ENCODE measurements around the gene ARAP3. TPM values are rescaled to one million over a fixed set of nuclear protein-coding genes. Genes with fewer than 3 reads are reported as not detected.

Gene ARAP3
- total and polyA plus RNA-seq, 2 experiments from 2014 or later: 18.4 to 33.2 TPM

GRCh38 chr5:141623186-141623585 is 58.8 kb downstream of the ARAP3 start (continued):
- TF ChIP-seq ZNF462 (CRISPR knock-in tag; IDR thresholded peaks at IDR 0.05): no peak
- no peak for TF ChIP-seq EZH2 (IDR thresholded peaks at IDR 0.05; ENCODE audit: low read depth, unreplicated experiment)
- TF ChIP-seq EZH2phosphoT487 (IDR thresholded peaks at IDR 0.05; ENCODE audit: unreplicated experiment): no peak
- no peak for TF ChIP-seq NANOG (IDR thresholded peaks at IDR 0.05; ENCODE audit: borderline replicate concordance)
- no peak for TF ChIP-seq STAT1 (IDR thresholded peaks at IDR 0.05; ENCODE audit: unreplicated experiment)
- no peak for TF ChIP-seq ZNF114 (CRISPR knock-in tag; IDR thresholded peaks at IDR 0.05)
- TF ChIP-seq REST (IDR thresholded peaks at IDR 0.05; ENCODE audit: unreplicated experiment): no peak
- TF ChIP-seq CREB1 (CRISPR knock-in tag; IDR thresholded peaks at IDR 0.05; ENCODE audit: low read depth): no peak
- TF ChIP-seq JUNB (IDR thresholded peaks at IDR 0.05; ENCODE audit: unreplicated experiment): no peak
- no peak for TF ChIP-seq ETS1 (IDR thresholded peaks at IDR 0.05)
